MM.1S (cell line): ENCODE data around the gene PARP6.

Experiments used
- DNase-seq: peaks from one replicate; pipeline ENCODE4 v3.0.0-alpha.2; 2015
- H2AFZ ChIP-seq: fragments of 300-600 bp; sonication (generic); 2 replicates; pipeline ENCODE4 v1.6.0; 2016; ENCODE audit warnings: antibody characterized with exemption, low read length
- H3F3A ChIP-seq: fragments of 300-600 bp; sonication (generic); 2 replicates; pipeline ENCODE4 v1.6.1; 2016; ENCODE audit warnings: mild to moderate bottlenecking, antibody characterized with exemption, low read length, moderate library complexity, mixed read lengths; ENCODE audit not compliant: insufficient read depth
- H3K27ac ChIP-seq: fragments of 300-600 bp; sonication (generic); 2 replicates; pipeline ENCODE4 v1.5.1; 2016; ENCODE audit warnings: mild to moderate bottlenecking, low read length
- H3K27me3 ChIP-seq: fragments of 300-600 bp; sonication (generic); replicated peaks from 2 replicates; pipeline ENCODE4 v1.6.0; 2016; ENCODE audit warnings: low read length; ENCODE audit not compliant: insufficient read depth
- H3K36me3 ChIP-seq: fragments of 300-600 bp; sonication (generic); replicated peaks from 2 replicates; pipeline ENCODE4 v1.6.1; 2016; ENCODE audit warnings: mild to moderate bottlenecking, low read length, mixed read lengths; ENCODE audit not compliant: insufficient read depth
- H3K4me1 ChIP-seq: fragments of 300-600 bp; sonication (generic); 2 replicates; pipeline ENCODE4 v1.6.1; 2016; ENCODE audit warnings: low read length, mixed read lengths
- H3K4me2 ChIP-seq: fragments of 300-600 bp; sonication (generic); 2 replicates; pipeline ENCODE4 v1.6.0; 2016; ENCODE audit warnings: low read depth, low read length
- H3K4me3 ChIP-seq: fragments of 300-600 bp; sonication (generic); 2 replicates; pipeline ENCODE4 v1.5.1; 2016; ENCODE audit warnings: low read length, mixed read lengths
- H3K79me2 ChIP-seq: fragments of 300-600 bp; sonication (generic); 2 replicates; pipeline ENCODE4 v1.6.1; 2016; ENCODE audit warnings: mixed run types, low read length, mixed read lengths
- H3K9ac ChIP-seq: fragments of 300-600 bp; sonication (generic); 2 replicates; pipeline ENCODE4 v1.6.1; 2016; ENCODE audit warnings: low read length, mixed read lengths
- H3K9me2 ChIP-seq: fragments of 300-600 bp; sonication (generic); replicated peaks from 2 replicates; pipeline ENCODE4 v1.6.1; 2016; ENCODE audit warnings: mild to moderate bottlenecking, low read length, mixed read lengths; ENCODE audit not compliant: insufficient read depth
- H3K9me3 ChIP-seq: fragments of 300-600 bp; sonication (generic); replicated peaks from 2 replicates; pipeline ENCODE4 v1.6.1; 2016; ENCODE audit warnings: mild to moderate bottlenecking, low read length, mixed read lengths; ENCODE audit not compliant: insufficient read depth
- H4K20me1 ChIP-seq: fragments of 300-600 bp; sonication (generic); 2 replicates; pipeline ENCODE4 v1.6.1; 2016; ENCODE audit warnings: mild to moderate bottlenecking, low read length, moderate library complexity, mixed read lengths; ENCODE audit not compliant: insufficient read depth
- CTCF ChIP-seq: fragments of 300-600 bp; sonication (generic); IDR thresholded peaks from 2 replicates; pipeline ENCODE4 v1.5.1; 2016; ENCODE audit warnings: antibody characterized with exemption, low read length, mixed read lengths
- EZH2 ChIP-seq: fragments of 300-600 bp; sonication (generic); optimal IDR thresholded peaks from 2 replicates; pipeline ENCODE3; 2017; ENCODE audit warnings: low read depth, mild to moderate bottlenecking, antibody characterized with exemption, low read length, mixed read lengths
- EZH2phosphoT487 ChIP-seq: fragments of 300-600 bp; sonication (generic); IDR thresholded peaks from 2 replicates; pipeline ENCODE4 v1.6.1; 2018; ENCODE audit warnings: antibody characterized with exemption, low read length

The PARP6 gene

GRCh38 chr15:72269739-72270138 is 2.6 kb downstream of the PARP6 start:
- peaks cover 12% of the 10 kb centered on the region; the same call in 1 of the 2 replicates for H3K36me3 ChIP-seq
- no peak for TF ChIP-seq CTCF
- TF ChIP-seq EZH2phosphoT487 = no peak
- TF ChIP-seq EZH2 = no peak
- H2AFZ ChIP-seq = no peak overlapping the region
- H3F3A ChIP-seq = peaks cover 4% of the 10 kb centered on the region; the same call in 1 of the 2 replicates
- no peaks in the 10 kb centered on the region for H3K9me3 ChIP-seq
- peaks cover 15% of the 10 kb centered on the region; the same call in 1 of the 2 replicates for H3K4me1 ChIP-seq
- H4K20me1 ChIP-seq = no peaks in the 10 kb centered on the region
- no peak for DNase-seq
- no peak overlapping the region for H3K27ac ChIP-seq
- no peaks in the 10 kb centered on the region for H3K27me3 ChIP-seq
- H3K79me2 ChIP-seq = peaks cover 24% of the 10 kb centered on the region
- no peak overlapping the region for H3K9ac ChIP-seq
- H3K4me3 ChIP-seq = no peak overlapping the region
- no peaks in the 10 kb centered on the region for H3K9me2 ChIP-seq
- no peak overlapping the region for H3K4me2 ChIP-seq

GRCh38 chr15:72265031-72265430 is 7.3 kb downstream of the PARP6 start:
- H3K9me2 ChIP-seq = no peaks in the 10 kb centered on the region
- no peaks in the 10 kb centered on the region for H3K27me3 ChIP-seq
- no peaks in the 10 kb centered on the region for H3K4me1 ChIP-seq
- H3F3A ChIP-seq = no peaks in the 10 kb centered on the region
- H3K27ac ChIP-seq = no peak overlapping the region
- DNase-seq = no peak
- no peak overlapping the region for H3K4me2 ChIP-seq
- peaks cover 23% of the 10 kb centered on the region; the same call in 1 of the 2 replicates for H3K36me3 ChIP-seq
- no peak overlapping the region for H3K9ac ChIP-seq
- H2AFZ ChIP-seq = no peak overlapping the region
- H3K4me3 ChIP-seq = no peak overlapping the region
- peaks cover 3% of the 10 kb centered on the region for H3K79me2 ChIP-seq
- no peaks in the 10 kb centered on the region for H4K20me1 ChIP-seq
- no peaks in the 10 kb centered on the region for H3K9me3 ChIP-seq
- TF ChIP-seq EZH2phosphoT487 = no peak
- TF ChIP-seq CTCF = no peak
- no peak for TF ChIP-seq EZH2

- no peak overlapping the region for H3K4me3 ChIP-seq
- H3K27ac ChIP-seq = no peak overlapping the region
- H4K20me1 ChIP-seq = no peaks in the 10 kb centered on the region
- no peaks in the 10 kb centered on the region for H3F3A ChIP-seq
- no peaks in the 10 kb centered on the region for H3K4me1 ChIP-seq
- no peaks in the 10 kb centered on the region for H3K27me3 ChIP-seq
- H3K36me3 ChIP-seq = peaks cover 5% of the 10 kb centered on the region; the same call in 1 of the 2 replicates
- DNase-seq = no peak
- no peaks in the 10 kb centered on the region for H3K79me2 ChIP-seq
- H2AFZ ChIP-seq = no peak overlapping the region
- TF ChIP-seq CTCF = no peak
- TF ChIP-seq EZH2 = no peak
- no peak for TF ChIP-seq EZH2phosphoT487
- H3K9me3 ChIP-seq = no peaks in the 10 kb centered on the region
- H3K4me2 ChIP-seq = no peak overlapping the region
- no peaks in the 10 kb centered on the region for H3K9me2 ChIP-seq
- H3K9ac ChIP-seq = no peak overlapping the region
Observed at GRCh38 chr15:72252663-72253299, 19.6 kb downstream of the PARP6 start.
